ENCODE data around the gene RBM39.

GRCh38 chr20:35719717-35720116 is 22.3 kb downstream of the RBM39 start:
- TF ChIP-seq CTCF (IDR thresholded peaks at IDR 0.05; ENCODE audit: low read length) (no peak), EZH2phosphoT487 (IDR thresholded peaks at IDR 0.05; ENCODE audit: low read length) (no peak), EZH2 (optimal IDR thresholded peaks at IDR 0.05; ENCODE audit: low read depth, low read length) (no peak)
